Prostate gland (tissue), 2 donors: Measurements from ENCODE around the gene GNL1.

Source experiments
- CTCF ChIP-seq, 4 experiments: fragments of 200-600 bp in 2 of 4; fragments of 450-650 bp in 2 of 4; sonication (generic) in 2 of 4; IDR thresholded peaks; 1 replicate in 3 of 4; 2 replicates in 1 of 4; pipeline ENCODE4 v1.5.1; 2016 to 2019; ENCODE audit warnings: antibody characterized with exemption in 4 of 4, mild to moderate bottlenecking in 2 of 4, moderate library complexity in 2 of 4
- POLR2A ChIP-seq: fragments of 450-650 bp; IDR thresholded peaks from one replicate; pipeline ENCODE4 v1.6.1; 2016; ENCODE audit warnings: antibody characterized with exemption, mild to moderate bottlenecking
- POLR2AphosphoS5 ChIP-seq: sonication (generic); formaldehyde crosslinking; IDR thresholded peaks from one replicate; pipeline ENCODE4 v1.6.1; 2017; ENCODE audit warnings: antibody characterized with exemption

GRCh38 chr6:30511169-30511546 is 45.1 kb downstream of the GNL1 start:
- TF ChIP-seq POLR2AphosphoS5 (no peak), CTCF (IDR thresholded peaks at IDR 0.05) (no peak), POLR2A (no peak)
